Erythroblast (primary cell): ENCODE data around the gene CHAD.

Experiments
- DNase-seq, 2 experiments: peaks; one replicate each; lab custom pipeline; 2025; lab: John Stamatoyannopoulos, UW
- GATA1 ChIP-seq: IDR thresholded peaks from 2 replicates; pipeline ENCODE4 v1.6.1; 2011; ENCODE audit warnings: low read depth, mild to moderate bottlenecking, control low read depth, low read length, moderate library complexity
- POLR2A ChIP-seq: IDR thresholded peaks from 2 replicates; pipeline ENCODE4 v1.6.1; 2011; ENCODE audit warnings: mild to moderate bottlenecking, low read length

The CHAD gene

DNA sequence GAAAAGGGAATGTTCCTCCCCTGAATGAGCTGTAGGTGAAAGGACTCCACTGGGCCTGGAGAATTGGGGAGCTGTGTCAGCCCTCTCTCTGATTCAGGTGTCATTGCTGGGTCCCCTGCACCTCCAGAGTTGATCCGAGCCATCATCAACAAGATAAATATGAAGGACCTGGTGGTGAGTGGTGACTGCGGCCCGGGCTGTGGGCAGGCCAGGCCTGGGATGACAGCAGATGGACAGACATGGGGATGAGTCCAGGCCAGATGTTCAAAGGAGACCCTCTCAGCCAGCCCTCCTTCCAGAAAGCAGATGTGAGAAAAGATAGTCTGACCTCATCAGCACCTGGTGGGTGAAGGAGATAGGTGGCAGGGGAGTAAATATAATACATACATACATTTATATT is 4.6 kb downstream of the CHAD start:
- DNase-seq: no peak
- TF ChIP-seq POLR2A (no peak), GATA1 (no peak)

DNA sequence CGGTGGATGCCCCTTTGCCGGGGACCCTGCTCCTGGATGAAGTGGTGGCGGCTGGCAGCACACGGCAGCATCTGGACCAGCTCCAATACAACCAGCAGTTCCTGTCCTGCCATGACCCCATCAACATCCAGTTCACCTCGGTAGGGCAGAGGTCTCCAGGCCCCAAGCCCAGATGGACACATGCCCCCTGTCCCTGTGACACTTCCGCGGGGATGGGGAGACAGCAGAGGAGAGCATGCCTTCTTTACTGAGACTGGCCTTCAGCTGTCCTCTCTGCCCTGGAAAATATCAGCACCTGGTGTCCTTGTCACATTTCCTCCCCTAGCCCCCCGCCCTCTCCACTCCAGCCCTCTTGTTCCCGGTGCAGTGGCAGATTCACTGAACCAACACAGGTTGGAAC is 6.2 kb downstream of the CHAD start:
- TF ChIP-seq GATA1 (no peak), POLR2A (no peak)
- no peak for DNase-seq

DNA sequence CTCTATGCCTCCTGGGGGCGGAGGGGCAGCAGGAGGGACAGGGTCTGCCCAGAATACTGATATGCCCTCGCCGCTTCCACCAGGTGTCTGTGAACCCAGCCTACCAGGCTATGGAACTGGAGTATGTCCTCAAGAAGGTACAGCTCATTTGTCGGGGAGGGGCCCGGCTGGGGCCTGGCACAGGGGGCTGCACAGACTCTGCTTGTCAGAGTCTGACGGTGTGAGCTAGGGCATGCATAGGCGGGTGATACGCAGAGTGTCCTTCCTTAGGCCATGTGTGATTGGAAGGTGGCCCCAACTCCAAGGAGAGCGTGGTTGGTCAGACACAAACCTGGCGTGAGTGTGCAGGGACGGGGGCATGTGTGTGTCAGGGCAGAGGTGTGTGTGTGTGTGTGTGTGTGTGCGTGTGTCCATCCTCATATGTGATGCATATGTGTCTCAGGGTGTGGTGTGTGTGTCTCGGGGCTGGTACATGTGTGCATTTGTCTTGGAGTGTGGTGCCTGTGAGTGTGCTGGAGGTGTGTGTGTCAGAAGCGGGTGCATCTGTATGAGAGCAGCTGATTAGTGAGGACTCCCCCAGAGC is 7.0 kb downstream of the CHAD start:
- TF ChIP-seq POLR2A: no peak
- TF ChIP-seq GATA1: no peak
- DNase-seq: no peak

DNA sequence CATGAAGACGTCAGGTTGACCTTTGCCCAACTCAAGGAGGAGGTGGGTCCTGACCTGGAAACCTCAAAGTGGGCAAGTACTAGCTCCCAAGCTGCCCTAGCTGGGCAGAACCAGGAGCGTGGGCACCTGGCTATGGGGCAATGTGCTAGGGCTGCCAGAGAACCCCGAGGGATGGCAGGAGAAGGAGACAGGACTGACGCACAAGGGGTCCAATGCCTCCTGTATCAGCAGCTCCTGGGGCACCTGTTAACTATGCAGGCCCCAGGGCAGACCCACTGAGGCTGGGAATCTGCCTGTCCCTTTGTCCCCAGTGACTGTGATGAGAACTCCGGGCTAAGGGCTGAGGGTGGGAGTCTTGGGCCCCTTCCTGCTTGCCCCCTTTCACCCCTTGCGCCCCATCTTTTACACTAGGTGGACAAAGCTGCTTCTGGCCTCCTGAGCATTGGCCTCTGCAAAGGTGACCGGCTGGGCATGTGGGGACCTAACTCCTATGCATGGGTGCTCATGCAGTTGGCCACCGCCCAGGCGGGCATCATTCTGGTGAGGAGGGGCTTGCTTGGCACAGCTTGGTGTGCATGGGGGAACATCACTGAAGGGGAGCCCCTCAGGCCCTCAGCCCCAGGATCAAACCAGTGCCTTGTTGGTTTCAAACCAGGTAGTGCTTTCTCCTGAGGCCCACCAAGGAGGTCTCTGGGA is 7.7 kb downstream of the CHAD start:
- no peak for TF ChIP-seq GATA1
- no peak for TF ChIP-seq POLR2A
- no peak for DNase-seq

DNA sequence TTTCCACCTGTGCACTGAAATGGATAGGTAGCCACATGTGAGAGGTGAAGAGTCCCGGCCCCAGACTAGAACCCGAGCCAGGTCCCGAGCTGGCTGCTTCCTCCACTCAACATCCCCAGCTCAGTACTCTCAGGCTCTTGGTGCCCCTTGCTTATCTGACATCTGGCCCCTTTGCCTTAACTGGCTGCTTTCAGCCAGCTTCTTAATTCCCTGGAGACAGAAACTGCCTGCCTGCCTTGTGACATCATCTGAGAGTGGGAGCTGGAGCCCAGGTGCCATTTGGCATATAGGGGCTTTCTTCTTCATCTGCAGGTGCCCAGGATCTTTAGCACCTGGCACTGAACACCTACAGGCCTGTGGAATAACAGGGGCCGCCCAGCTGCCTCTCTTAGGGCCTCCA is 8.9 kb downstream of the CHAD start:
- no peak for DNase-seq
- TF ChIP-seq POLR2A: no peak
- TF ChIP-seq GATA1: no peak

DNA sequence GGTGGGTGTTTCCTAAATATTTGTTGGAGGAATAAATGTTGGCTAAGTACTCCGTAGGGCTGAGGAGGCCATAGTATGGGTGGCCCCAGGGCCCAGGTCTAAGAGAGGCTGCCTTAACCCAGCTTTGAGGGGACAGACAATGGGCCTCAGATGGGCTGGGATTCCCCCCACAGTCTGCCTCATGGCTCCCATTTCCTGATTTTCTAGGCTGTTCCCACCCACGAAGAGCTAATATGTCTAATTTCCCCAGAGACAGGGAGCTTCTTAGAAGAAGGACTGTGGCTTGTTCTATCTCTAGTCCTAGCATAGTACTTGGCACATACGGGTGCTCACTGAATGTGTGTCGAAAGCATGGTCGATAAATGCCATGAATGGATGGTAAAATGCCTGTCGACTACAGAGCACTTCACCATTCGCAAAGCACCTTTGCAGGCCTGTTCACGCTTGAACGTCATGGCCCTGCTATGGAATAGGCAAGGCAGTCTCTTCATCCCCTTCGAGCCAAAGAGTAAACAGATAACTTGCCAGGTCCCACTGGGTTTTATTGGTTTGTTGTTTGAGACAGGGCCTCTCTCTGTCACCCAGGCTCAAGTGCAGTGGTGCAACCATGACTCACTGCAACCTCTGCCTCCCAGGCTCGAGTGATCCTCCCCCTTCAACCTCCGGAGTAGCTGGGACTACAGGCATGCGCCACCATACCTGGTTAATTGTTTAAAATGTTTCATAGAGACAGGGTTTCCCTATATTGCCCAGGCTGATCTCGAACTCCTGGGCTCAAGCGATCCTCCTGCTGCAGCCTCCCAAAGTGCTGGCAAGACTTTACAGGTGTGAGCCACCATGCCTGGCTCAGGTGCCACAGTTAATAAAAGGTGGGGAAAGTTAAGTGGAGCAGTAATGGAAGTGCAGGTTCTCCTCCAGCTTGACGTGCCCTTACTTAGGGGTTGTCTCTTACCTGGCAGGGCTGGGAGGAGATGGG is 9.7 kb downstream of the CHAD start:
- TF ChIP-seq GATA1: no peak
- no peak for TF ChIP-seq POLR2A
- no peak for DNase-seq

DNA sequence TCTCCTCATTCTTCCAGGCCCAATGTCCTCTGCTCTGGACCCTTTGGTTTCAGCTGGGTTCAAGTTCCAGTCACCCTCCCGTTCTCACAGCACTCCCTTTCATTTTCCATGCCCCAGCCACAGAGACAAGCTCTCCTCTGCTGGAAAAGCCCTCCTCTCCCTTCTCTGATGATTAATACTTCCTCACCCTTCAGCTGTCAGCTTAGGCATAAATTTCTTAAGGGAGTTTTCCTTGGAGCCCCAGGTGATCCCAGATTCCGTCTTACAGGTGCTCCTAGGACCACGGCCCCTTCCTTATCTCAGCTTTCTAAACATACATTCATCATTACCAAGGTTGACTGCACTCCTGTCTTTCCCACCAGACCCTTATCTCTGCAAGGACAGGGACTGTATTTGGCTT is 10.4 kb downstream of the CHAD start:
- TF ChIP-seq POLR2A: no peak
- no peak for TF ChIP-seq GATA1
- no peak for DNase-seq

DNA sequence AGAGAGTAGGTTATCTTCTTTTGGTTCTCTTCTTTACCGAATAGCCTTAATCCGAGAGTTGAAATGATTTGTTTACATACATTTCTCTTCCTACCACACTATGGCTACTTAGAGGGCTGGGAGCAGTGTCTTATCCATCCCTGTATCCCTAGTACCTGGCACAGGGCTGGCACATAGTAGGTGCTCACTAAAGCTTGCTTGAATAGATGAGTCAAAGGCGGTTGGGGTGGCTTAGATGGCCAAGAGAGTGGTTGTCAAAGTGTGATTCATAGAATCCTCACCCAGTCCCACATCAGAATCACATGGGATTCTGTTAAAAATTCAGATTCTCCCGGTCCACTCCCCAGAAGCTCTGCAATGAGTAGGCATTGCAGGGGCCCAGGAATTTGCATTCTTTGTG is 11.1 kb downstream of the CHAD start:
- no peak for DNase-seq
- TF ChIP-seq GATA1: no peak
- TF ChIP-seq POLR2A: no peak

DNA sequence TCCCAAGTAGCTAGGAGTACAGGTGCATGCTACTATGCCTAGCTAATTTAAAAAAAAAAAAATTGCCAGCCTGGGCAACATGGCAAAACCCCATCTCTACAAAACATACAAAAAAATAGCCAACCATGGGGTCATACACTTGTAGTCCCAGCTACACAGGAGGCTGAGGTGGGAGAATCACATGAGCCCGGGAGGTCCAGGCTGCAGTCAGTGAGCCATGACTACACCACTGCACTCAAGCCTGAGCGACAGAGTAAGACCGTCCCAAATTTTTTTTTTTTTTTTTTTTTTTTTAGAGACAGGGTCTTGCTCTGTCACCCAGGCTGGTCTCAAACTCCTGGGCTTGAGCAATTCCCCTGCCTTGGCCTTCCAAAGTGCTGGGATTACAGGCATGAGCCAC is 14.8 kb downstream of the CHAD start:
- TF ChIP-seq POLR2A (no peak), GATA1 (no peak)

DNA sequence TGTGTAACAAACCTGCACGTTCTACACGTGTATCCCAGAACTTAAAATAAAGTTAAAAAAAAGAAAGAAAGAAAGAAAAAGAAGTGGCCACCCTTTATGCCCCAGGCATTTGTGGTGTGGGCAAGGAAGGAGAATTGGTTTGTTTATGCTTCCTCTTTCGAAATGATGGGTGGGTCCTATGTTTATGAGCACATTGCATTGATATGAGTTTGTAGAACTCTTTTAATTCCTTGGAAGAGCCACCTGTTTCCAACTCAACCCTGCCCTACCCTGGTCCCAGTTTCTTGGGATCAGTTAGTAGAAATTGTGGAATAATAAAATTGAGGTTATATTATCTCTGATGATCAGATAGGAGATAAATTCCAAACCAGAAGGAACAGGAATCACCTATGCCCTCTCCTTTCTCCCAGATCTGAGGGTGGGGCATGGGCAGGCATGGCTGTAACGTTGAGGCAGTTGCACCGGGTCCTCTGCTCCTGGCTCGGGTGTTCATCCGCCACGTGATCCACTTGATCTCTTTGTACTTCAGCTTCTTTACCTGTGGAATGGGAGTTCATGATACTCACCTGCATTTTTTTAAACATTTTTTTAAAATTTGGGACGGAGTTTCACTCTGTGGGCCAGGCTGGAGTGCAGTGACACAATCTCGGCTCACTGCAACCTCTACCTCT is 15.9 kb downstream of the CHAD start:
- DNase-seq: no peak

More for the DNA sequence above, 14.8 kb downstream of the CHAD start:
- DNase-seq: no peak

DNA sequence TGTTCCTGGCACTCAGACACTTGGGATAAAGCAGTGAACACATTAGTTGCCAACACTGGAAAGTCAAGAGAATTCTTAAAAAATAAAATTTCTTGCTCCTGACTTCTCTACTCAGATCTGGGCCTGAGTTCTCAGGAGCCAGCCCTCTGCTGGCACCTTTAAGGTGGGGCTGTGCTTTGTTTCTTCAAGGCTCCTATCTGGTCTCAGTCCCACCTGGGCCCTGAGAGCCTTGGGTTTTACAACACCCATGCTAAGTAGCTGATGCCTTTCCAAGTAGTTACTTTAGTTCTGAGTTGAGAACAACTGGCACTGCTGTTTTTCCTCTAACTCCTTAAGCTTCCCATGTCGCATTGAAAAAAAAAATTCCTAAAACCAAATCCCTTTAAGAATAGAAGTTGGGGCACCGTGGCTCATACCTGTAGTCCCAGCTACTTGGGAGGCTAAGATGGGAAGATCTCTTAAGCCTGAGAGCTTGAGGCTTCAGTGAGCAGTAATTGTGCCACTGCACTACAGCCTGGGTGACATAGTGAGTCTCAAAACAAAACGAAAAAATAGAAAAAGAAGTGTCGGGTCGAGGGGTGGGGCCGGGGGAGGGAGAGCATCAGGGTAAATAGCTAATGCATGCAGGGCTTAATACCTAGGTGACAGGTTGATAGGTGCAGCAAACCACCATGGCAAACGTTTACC is 16.6 kb downstream of the CHAD start:
- TF ChIP-seq POLR2A (no peak), GATA1 (no peak)
- DNase-seq: no peak

More for the DNA sequence above, 15.9 kb downstream of the CHAD start:
- TF ChIP-seq GATA1: no peak
- TF ChIP-seq POLR2A: no peak

DNA sequence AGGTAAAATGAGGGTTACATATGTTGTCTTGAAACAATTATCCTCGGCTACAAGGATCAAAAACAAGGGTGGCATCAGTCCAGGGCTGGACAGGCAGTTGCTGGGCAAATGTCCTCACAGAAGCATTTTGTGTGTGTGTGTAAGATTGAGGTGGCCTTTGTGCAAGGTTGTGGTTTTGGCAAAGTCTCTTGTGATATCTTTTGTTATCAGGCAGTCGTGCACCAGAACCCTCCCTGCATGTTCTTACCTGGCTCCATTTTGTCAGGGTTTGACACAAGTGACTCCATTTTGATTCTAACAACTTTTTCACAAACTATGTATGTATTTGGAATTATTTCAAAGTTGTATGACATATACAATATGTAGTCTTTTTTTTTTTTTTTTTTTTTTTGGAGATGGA is 20.0 kb downstream of the CHAD start:
- no peak for TF ChIP-seq POLR2A
- no peak for TF ChIP-seq GATA1
- peak in 1 of 2 experiments; percentile 32 for DNase-seq
